ENCODE measurements around the gene ZNF740. TPM values are rescaled to one million over a fixed set of nuclear protein-coding genes. Genes with fewer than 3 reads are reported as not detected.

Gene ZNF740
- total RNA-seq, 1 experiment from 2014 or later: 49.7 TPM

- peak overlapping the region; percentile 69 for H3K4me2 ChIP-seq (ENCODE audit: low read length)
- ChIA-PET CTCF (interaction anchor here (0.6 to 3.4 kb wide), 23 partner anchors 10 to 349 kb away, joined by 3 to 34 read pairs (median 4); partner anchors contain the start of genes AAAS, CSAD, PFDN5 and SOAT2), POLR2A (interaction anchor here (0.8 to 1.4 kb wide), 3 partner anchors 21 to 80 kb away, joined by 3 to 5 read pairs (median 5); partner anchors contain the start of genes CSAD, SPRYD3 and ZNF740), RAD21 (ENCODE audit: low non-redundant PET in 1 of 2, low total read pairs in 2 of 2, uncharacterized antibody in 2 of 2, unreplicated experiment in 2 of 2) (interaction anchor here (0.9 to 1.8 kb wide), 6 partner anchors 21 to 162 kb away, joined by 3 to 8 read pairs (median 4); partner anchors contain the start of genes AAAS (in 1 of the 2), CSAD (in 1 of the 2) and ZNF740 (in 1 of the 2))
- no peaks in the 10 kb centered on the region for H3K79me2 ChIP-seq (ENCODE audit: insufficient read depth, low read length)
- H3K4me1 ChIP-seq (ENCODE audit: control insufficient read depth in 1 of 2, insufficient read depth in 2 of 2, low read length in 2 of 2): peaks cover 3 to 15% of the 10 kb centered on the region in 2 experiments; a peak in 3 of 4 replicates
- no peaks in the 10 kb centered on the region for H4K20me1 ChIP-seq (ENCODE audit: insufficient read depth)
- H3K27me3 ChIP-seq (ENCODE audit: insufficient read depth, low read length): no peaks in the 10 kb centered on the region
- no TSS peak for BruUV-seq (replicated peaks)
- H3K27ac ChIP-seq (ENCODE audit: low read depth, low read length): peak overlapping the region; percentile 3; the same call in 1 of the 2 replicates
- peak overlapping the region; percentile 31; the same call in 1 of the 2 replicates for H3K9ac ChIP-seq (ENCODE audit: low read length)
- no peaks in the 10 kb centered on the region for H3K36me3 ChIP-seq (ENCODE audit: control insufficient read depth in 1 of 2, insufficient read depth in 2 of 2, low read length in 2 of 2)
- intact Hi-C loops (cut with micrococcal nuclease): loop anchor here (1.0 kb wide), 3 partner anchors 31 to 128 kb away; no protein-coding TSS in a partner anchor
- peak overlapping the region; percentile 67 for H2AFZ ChIP-seq (ENCODE audit: low read depth, low read length, poor library complexity, severe bottlenecking)
- H3K9me3 ChIP-seq (ENCODE audit: control insufficient read depth in 1 of 2, insufficient read depth in 1 of 2, low read depth in 1 of 2, low read length in 2 of 2): no peaks in the 10 kb centered on the region
- H3K4me3 ChIP-seq (replicated peaks in 1 of 2; ENCODE audit: low read depth in 1 of 2, low read length in 2 of 2): peak overlapping the region; percentile 16 to 30; a peak in 3 of 4 replicates
- peak; percentile 96 for ATAC-seq
- TF ChIP-seq JUND (IDR thresholded peaks at IDR 0.05) (no peak), POLR2A (IDR thresholded peaks at IDR 0.05; ENCODE audit: borderline replicate concordance, extremely low read depth, insufficient read depth, insufficient read length) (no peak), ZNF274 (IDR thresholded peaks at IDR 0.05; ENCODE audit: low read depth, low read length) (no peak), EZH2 (IDR thresholded peaks at IDR 0.05) (no peak), FOSL1 (IDR thresholded peaks at IDR 0.05; ENCODE audit: low read depth) (no peak), CTCF (IDR thresholded peaks at IDR 0.05 in 2 of 3, conservative IDR thresholded peaks at IDR 0.05 in 1 of 3; ENCODE audit: borderline replicate concordance in 1 of 3, insufficient read depth in 1 of 3, low read depth in 2 of 3, low read length in 2 of 3) (peak; percentile 94 to 100 (median 99)), POLR2AphosphoS5 (IDR thresholded peaks at IDR 0.05; ENCODE audit: low read depth, low read length) (peak; percentile 26; the same call in 1 of the 2 replicates), TCF7L2 (IDR thresholded peaks at IDR 0.05; ENCODE audit: borderline replicate concordance, extremely low read depth, insufficient read depth, insufficient read length) (no peak), SIN3A (IDR thresholded peaks at IDR 0.05; ENCODE audit: low read depth) (no peak), CEBPB (IDR thresholded peaks at IDR 0.05; ENCODE audit: low read depth) (no peak), ELF1 (IDR thresholded peaks at IDR 0.05; ENCODE audit: borderline replicate concordance, low read depth) (no peak), REST (IDR thresholded peaks at IDR 0.05; ENCODE audit: low read depth) (no peak), SP1 (IDR thresholded peaks at IDR 0.05; ENCODE audit: low read depth) (no peak), MAX (IDR thresholded peaks at IDR 0.05) (peak; percentile 59), SRF (IDR thresholded peaks at IDR 0.05; ENCODE audit: low read depth) (no peak), CBX3 (IDR thresholded peaks at IDR 0.05; ENCODE audit: low read depth) (0 out of 2 replicates have a peak, but pooled peaks have one; percentile 32), RAD21 (IDR thresholded peaks at IDR 0.05; ENCODE audit: low read depth) (peak; percentile 77)
- no peaks in the 10 kb centered on the region for H3K9me2 ChIP-seq (ENCODE audit: insufficient read depth)
- peak; percentile 72 for DNase-seq (ENCODE audit: low read depth, low spot score)
Observed at GRCh38 chr12:53159195-53159839, 21.2 kb upstream of the ZNF740 start.
